NCI-H69 (cell line): ENCODE measurements around the gene CCDC198.

ENCODE experiments used
- DNase-seq: peaks from one replicate; lab custom pipeline; 2025; lab: John Stamatoyannopoulos, UW

CCDC198 gene, protein sequence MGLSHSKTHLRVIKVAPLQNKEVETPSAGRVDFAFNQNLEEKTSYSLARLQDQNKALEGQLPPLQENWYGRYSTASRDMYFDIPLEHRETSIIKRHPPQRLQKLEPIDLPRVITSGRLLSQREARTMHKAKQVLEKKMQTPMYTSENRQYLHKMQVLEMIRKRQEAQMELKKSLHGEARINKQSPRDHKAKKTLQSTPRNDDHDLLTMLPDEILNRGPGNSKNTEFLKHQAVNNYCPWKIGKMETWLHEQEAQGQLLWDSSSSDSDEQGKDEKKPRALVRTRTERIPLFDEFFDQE

GRCh38 chr14:57493467-57494181, at the start of gene CCDC198:
TSS of gene CCDC198 (minus strand) at chr14:57493857. CDS start at chr14:57493715, 142 bp downstream.
- DNase-seq = no peak

DNA sequence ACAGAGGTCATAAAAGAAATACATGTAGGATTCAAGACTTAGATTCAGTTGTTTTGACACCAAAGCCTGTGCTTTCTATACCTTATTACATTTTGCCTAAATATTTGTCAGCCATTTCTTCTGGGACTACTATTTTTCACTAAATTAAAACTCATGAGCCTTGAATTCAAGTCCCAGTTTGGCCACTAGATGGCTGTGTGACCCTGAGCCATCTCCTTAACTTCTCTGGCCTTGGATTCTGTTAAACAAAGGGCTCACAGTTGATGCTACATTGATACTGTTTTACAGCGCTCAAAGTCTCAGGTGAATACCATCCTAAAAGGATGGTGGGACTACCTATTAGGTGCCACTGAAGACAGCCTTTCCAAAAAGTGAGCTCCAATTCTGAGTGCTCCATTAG, 39.6 kb upstream of the CCDC198 start:
- DNase-seq = peak; percentile 37

- DNase-seq = no peak
Observed at GRCh38 chr14:57530571-57530970, 36.9 kb upstream of the CCDC198 start.

GRCh38 chr14:57526942-57527341, 33.3 kb upstream of the CCDC198 start:
- DNase-seq = peak; percentile 15

DNA sequence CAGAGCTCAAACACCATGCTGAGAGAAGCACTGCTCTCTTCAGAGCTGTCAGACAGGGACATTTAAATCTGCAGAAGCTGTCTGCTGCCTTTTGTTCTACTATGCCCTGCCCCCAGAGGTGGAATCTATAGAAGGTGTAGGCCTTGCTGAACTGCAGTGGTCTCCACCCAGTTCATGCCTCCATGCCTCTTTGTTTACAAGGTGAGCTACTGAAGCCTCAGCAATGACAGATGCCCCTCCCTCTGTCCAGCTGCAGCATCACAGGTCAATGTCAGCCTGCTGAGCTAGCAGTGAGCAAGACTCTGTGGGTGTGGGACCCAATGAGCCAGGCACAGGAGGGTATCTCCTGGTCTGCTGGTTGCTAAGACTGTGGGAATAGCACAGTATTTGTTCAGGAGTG, 25.4 kb upstream of the CCDC198 start:
- peak; percentile 16 for DNase-seq

GRCh38 chr14:57512220-57512619, 18.6 kb upstream of the CCDC198 start:
- peak; percentile 19 for DNase-seq

- DNase-seq = no peak
Observed at GRCh38 chr14:57508756-57509155, 15.1 kb upstream of the CCDC198 start.

GRCh38 chr14:57502586-57503254, 9.1 kb upstream of the CCDC198 start:
- DNase-seq = peak; percentile 36

DNA sequence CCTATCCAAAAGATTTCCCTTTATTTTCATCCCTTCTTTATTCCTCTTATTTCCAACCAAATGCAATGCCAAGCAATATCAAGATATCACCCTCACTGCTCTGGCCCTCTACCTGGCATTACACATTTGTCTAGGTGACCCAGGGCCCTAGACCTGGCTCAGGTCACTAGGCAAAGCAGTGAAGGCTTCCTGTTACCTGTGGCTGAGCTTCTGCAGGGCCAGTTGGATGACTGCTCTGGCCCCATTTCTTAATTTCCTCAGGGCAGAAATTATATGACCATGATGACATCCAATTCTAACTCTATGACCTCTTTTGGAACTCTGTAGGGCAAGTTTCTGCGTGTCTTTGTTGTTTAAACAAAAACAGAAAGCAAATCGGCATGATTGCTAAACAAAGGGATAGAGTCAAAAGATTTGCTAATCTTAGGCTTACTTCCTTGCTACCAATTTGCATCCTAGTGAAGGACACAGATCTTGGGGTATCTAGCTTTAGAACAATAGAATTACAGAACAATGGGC, 7.4 kb upstream of the CCDC198 start:
- DNase-seq = no peak

GRCh38 chr14:57498659-57499058, 5.0 kb upstream of the CCDC198 start:
- DNase-seq = no peak

GRCh38 chr14:57498035-57498434, 4.4 kb upstream of the CCDC198 start:
- DNase-seq = no peak

DNA sequence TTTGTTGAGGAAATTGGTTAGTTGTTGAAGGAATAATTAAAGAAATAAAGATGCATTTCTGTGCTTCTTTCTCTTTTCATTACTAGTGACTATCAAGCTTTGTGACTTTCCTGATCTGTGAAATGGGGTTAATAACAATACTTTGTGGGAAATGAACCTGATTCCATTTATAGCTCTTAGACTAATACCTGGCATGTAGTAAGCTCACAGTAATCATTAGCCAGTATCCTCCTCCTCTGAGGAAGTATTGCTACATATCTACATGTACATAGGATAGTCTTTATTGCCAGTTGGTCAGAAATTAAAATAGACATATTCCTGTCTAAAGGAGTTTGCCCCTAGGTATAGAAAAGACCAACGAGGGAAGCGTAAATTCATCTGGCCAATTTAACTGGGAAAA, 1.8 kb upstream of the CCDC198 start:
- DNase-seq = no peak

DNA sequence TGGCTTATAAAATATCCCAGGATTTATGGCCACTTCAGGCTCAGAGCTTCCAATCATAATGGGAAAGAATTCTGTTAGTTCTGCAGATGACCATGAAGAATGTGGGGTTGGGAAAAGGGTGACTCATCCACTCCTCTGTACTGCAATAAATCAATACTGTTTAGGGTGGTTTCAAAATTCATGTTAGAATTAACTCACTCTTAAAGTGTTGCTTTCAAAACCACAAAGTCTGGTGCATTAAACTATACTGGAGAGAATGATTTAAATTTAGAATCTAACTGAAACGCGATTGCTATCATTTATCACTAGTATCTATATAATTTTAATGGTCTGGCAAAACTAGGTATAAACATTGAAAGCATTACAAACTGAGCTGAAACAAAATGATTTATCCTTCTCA, 798 bp downstream of the CCDC198 start:
- DNase-seq = no peak

GRCh38 chr14:57491640-57492039, 2.0 kb downstream of the CCDC198 start:
- no peak for DNase-seq

- no peak for DNase-seq
Observed at GRCh38 chr14:57487771-57488170, 5.9 kb downstream of the CCDC198 start.

DNA sequence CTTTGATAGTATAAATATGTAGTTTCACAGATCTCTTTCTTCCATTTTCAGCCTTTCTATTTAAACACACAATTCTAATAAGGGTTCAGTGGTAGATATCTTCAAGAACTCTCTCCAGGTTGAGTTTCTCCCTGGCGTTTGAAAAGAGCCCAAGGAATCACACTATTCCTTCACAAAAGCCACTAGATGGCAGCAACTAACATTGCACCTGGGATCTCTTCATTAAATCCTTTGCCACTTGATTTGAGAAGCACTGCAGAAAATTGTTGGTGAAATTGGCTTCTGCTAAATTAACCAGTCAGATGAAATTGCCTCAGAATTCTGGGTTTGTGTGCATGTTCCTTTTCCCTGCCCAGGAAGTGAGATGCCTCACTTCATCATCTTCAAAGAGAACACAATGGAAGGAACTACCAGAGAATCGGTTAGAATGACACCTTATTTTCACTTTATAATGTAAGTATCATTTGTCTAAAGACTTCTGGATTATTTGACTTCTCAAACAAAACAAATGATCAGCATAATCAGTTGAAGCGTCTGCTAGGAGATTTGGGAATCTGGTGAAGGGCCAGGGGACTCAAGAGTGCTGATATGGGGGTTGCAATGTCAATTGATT, 6.8 kb downstream of the CCDC198 start:
- DNase-seq = peak; percentile 73

- no peak for DNase-seq
Observed at GRCh38 chr14:57485635-57486034, 8.0 kb downstream of the CCDC198 start.

DNA sequence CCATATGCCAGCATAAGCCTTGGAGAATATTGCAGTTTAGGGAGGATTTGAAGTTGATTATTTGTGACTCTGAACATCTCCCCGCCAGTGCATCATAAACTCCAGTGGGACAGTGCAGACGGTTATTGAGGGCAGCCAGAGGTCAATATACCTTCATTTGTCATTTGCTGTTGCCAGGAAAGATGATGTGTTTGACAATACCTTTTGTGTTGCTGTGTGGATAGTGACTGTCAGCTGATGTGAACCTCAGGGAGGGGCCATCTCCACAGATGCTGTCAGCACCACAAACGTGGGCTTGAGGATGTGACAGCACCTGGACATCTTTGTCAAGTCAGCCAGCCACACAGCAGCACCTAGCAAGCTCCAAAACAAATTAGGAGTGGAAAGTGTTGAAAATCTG, 11.5 kb downstream of the CCDC198 start:
- DNase-seq = peak; percentile 55

- peak; percentile 66 for DNase-seq
Observed at GRCh38 chr14:57480051-57480450, 13.6 kb downstream of the CCDC198 start.

DNA sequence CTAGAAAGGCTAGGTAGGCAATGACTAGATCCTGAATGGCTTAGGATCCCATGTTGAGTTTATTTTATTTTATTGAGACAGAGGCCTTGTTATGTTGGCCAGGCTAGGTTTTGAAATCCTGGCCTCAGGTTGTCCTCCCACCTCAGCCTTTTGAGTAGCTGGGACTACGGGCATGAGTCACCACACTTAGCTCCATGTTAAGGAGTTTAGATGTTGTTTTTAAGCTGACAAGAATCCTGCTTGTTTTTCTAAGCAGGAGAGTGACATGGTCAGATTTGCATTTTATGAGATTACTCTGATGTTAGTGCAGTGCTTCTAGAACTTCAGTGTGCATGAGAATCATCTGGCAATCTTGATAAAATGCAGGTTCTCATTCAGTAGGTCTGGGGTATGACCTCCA, 14.5 kb downstream of the CCDC198 start:
- DNase-seq = no peak

GRCh38 chr14:57478050-57478449, 15.6 kb downstream of the CCDC198 start:
- DNase-seq = no peak

DNA sequence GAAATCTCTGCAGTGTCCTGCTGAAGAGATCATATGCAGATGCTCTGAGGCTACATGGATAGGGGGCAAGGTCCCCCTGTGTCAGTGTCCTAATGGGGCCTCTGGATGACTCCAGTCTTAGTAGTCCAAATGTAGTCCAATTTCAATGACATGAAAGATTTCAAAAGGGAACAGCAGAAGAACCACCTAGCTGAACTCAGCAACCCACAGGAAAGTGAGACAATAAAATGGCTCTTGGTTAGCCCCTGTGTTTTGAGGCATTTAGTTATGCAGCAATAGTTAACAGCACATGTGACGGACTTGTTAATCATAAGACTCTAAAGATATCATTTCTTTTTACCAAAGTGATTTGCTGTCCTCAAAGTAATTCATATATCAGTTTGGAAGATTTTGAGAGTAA, 22.7 kb downstream of the CCDC198 start:
- no peak for DNase-seq
